ENCODE data around the gene ALCAM.

ALCAM gene

GRCh38 chr3:105355408-105356061, 11.2 kb upstream of the ALCAM start:
- H3K4me3 ChIP-seq (ENCODE audit: insufficient read depth, low read depth, low read length, poor library complexity, severe bottlenecking): no peak overlapping the region
- DNase-seq: no peak

GRCh38 chr3:105356396-105356795, 10.3 kb upstream of the ALCAM start:
- Histone ChIP-seq H3K27me3 (replicated peaks; ENCODE audit: control insufficient read depth, insufficient read depth, low read length, poor library complexity, severe bottlenecking) (peaks cover 5% of the 10 kb centered on the region), H3K4me3 (ENCODE audit: insufficient read depth, low read depth, low read length, poor library complexity, severe bottlenecking) (no peak overlapping the region), H3K4me1 (ENCODE audit: control insufficient read depth, insufficient read depth, low read length, poor library complexity, severe bottlenecking) (no peaks in the 10 kb centered on the region), H3K27ac (ENCODE audit: insufficient read depth, low read length, poor library complexity, severe bottlenecking) (no peak overlapping the region), H3K9me3 (ENCODE audit: control insufficient read depth, low read length) (no peaks in the 10 kb centered on the region), H3K36me3 (ENCODE audit: control insufficient read depth, insufficient read depth, low read length) (no peaks in the 10 kb centered on the region)
- no peak for DNase-seq

More at GRCh38 chr3:105355408-105356061, 11.2 kb upstream of the ALCAM start:
- peaks cover 5% of the 10 kb centered on the region for H3K27me3 ChIP-seq (replicated peaks; ENCODE audit: control insufficient read depth, insufficient read depth, low read length, poor library complexity, severe bottlenecking)
- H3K27ac ChIP-seq (ENCODE audit: insufficient read depth, low read length, poor library complexity, severe bottlenecking): no peak overlapping the region
- H3K4me1 ChIP-seq (ENCODE audit: control insufficient read depth, insufficient read depth, low read length, poor library complexity, severe bottlenecking): no peaks in the 10 kb centered on the region
- H3K36me3 ChIP-seq (ENCODE audit: control insufficient read depth, insufficient read depth, low read length): no peaks in the 10 kb centered on the region
- no peaks in the 10 kb centered on the region for H3K9me3 ChIP-seq (ENCODE audit: control insufficient read depth, low read length)

GRCh38 chr3:105356988-105357387, 9.7 kb upstream of the ALCAM start:
- Histone ChIP-seq H3K4me1 (ENCODE audit: control insufficient read depth, insufficient read depth, low read length, poor library complexity, severe bottlenecking) (no peaks in the 10 kb centered on the region), H3K27ac (ENCODE audit: insufficient read depth, low read length, poor library complexity, severe bottlenecking) (no peak overlapping the region), H3K36me3 (ENCODE audit: control insufficient read depth, insufficient read depth, low read length) (no peaks in the 10 kb centered on the region), H3K9me3 (ENCODE audit: control insufficient read depth, low read length) (no peaks in the 10 kb centered on the region), H3K4me3 (ENCODE audit: insufficient read depth, low read depth, low read length, poor library complexity, severe bottlenecking) (no peak overlapping the region), H3K27me3 (replicated peaks; ENCODE audit: control insufficient read depth, insufficient read depth, low read length, poor library complexity, severe bottlenecking) (peaks cover 5% of the 10 kb centered on the region)
- no peak for DNase-seq

GRCh38 chr3:105359098-105359762, 7.5 kb upstream of the ALCAM start:
- H3K9me3 ChIP-seq (ENCODE audit: control insufficient read depth, low read length): no peaks in the 10 kb centered on the region
- H3K4me1 ChIP-seq (ENCODE audit: control insufficient read depth, insufficient read depth, low read length, poor library complexity, severe bottlenecking): no peaks in the 10 kb centered on the region
- H3K4me3 ChIP-seq (ENCODE audit: insufficient read depth, low read depth, low read length, poor library complexity, severe bottlenecking): no peak overlapping the region
- no peaks in the 10 kb centered on the region for H3K36me3 ChIP-seq (ENCODE audit: control insufficient read depth, insufficient read depth, low read length)
- H3K27ac ChIP-seq (ENCODE audit: insufficient read depth, low read length, poor library complexity, severe bottlenecking): no peak overlapping the region
- H3K27me3 ChIP-seq (replicated peaks; ENCODE audit: control insufficient read depth, insufficient read depth, low read length, poor library complexity, severe bottlenecking): no peaks in the 10 kb centered on the region
- DNase-seq: no peak

GRCh38 chr3:105360003-105360402, 6.7 kb upstream of the ALCAM start:
- no peak for DNase-seq
- no peaks in the 10 kb centered on the region for H3K4me1 ChIP-seq (ENCODE audit: control insufficient read depth, insufficient read depth, low read length, poor library complexity, severe bottlenecking)
- no peaks in the 10 kb centered on the region for H3K9me3 ChIP-seq (ENCODE audit: control insufficient read depth, low read length)
- H3K4me3 ChIP-seq (ENCODE audit: insufficient read depth, low read depth, low read length, poor library complexity, severe bottlenecking): no peak overlapping the region
- no peaks in the 10 kb centered on the region for H3K36me3 ChIP-seq (ENCODE audit: control insufficient read depth, insufficient read depth, low read length)
- no peak overlapping the region for H3K27ac ChIP-seq (ENCODE audit: insufficient read depth, low read length, poor library complexity, severe bottlenecking)
- no peaks in the 10 kb centered on the region for H3K27me3 ChIP-seq (replicated peaks; ENCODE audit: control insufficient read depth, insufficient read depth, low read length, poor library complexity, severe bottlenecking)

- no peak overlapping the region for H3K27ac ChIP-seq (ENCODE audit: insufficient read depth, low read length, poor library complexity, severe bottlenecking)
- H3K9me3 ChIP-seq (ENCODE audit: control insufficient read depth, low read length): no peaks in the 10 kb centered on the region
- no peaks in the 10 kb centered on the region for H3K27me3 ChIP-seq (replicated peaks; ENCODE audit: control insufficient read depth, insufficient read depth, low read length, poor library complexity, severe bottlenecking)
- no peaks in the 10 kb centered on the region for H3K36me3 ChIP-seq (ENCODE audit: control insufficient read depth, insufficient read depth, low read length)
- H3K4me3 ChIP-seq (ENCODE audit: insufficient read depth, low read depth, low read length, poor library complexity, severe bottlenecking): no peak overlapping the region
- peaks cover 4% of the 10 kb centered on the region for H3K4me1 ChIP-seq (ENCODE audit: control insufficient read depth, insufficient read depth, low read length, poor library complexity, severe bottlenecking)
- no peak for DNase-seq
These were observed 4.6 kb upstream of the ALCAM start for GRCh38 chr3:105362021-105362665.

- DNase-seq: no peak
- H3K4me3 ChIP-seq (ENCODE audit: insufficient read depth, low read depth, low read length, poor library complexity, severe bottlenecking): no peak overlapping the region
- H3K27ac ChIP-seq (ENCODE audit: insufficient read depth, low read length, poor library complexity, severe bottlenecking): no peak overlapping the region
- peaks cover 10% of the 10 kb centered on the region for H3K4me1 ChIP-seq (ENCODE audit: control insufficient read depth, insufficient read depth, low read length, poor library complexity, severe bottlenecking)
- H3K27me3 ChIP-seq (replicated peaks; ENCODE audit: control insufficient read depth, insufficient read depth, low read length, poor library complexity, severe bottlenecking): no peaks in the 10 kb centered on the region
- H3K36me3 ChIP-seq (ENCODE audit: control insufficient read depth, insufficient read depth, low read length): no peaks in the 10 kb centered on the region
- H3K9me3 ChIP-seq (ENCODE audit: control insufficient read depth, low read length): no peaks in the 10 kb centered on the region
These were observed 2.6 kb upstream of the ALCAM start for GRCh38 chr3:105364128-105364527.

GRCh38 chr3:105365081-105365390, 1.7 kb upstream of the ALCAM start:
- H3K36me3 ChIP-seq (ENCODE audit: control insufficient read depth, insufficient read depth, low read length): no peaks in the 10 kb centered on the region
- H3K4me1 ChIP-seq (ENCODE audit: control insufficient read depth, insufficient read depth, low read length, poor library complexity, severe bottlenecking): peaks cover 10% of the 10 kb centered on the region
- H3K27ac ChIP-seq (ENCODE audit: insufficient read depth, low read length, poor library complexity, severe bottlenecking): no peak overlapping the region
- no peak overlapping the region for H3K4me3 ChIP-seq (ENCODE audit: insufficient read depth, low read depth, low read length, poor library complexity, severe bottlenecking)
- no peaks in the 10 kb centered on the region for H3K9me3 ChIP-seq (ENCODE audit: control insufficient read depth, low read length)
- DNase-seq: no peak
- H3K27me3 ChIP-seq (replicated peaks; ENCODE audit: control insufficient read depth, insufficient read depth, low read length, poor library complexity, severe bottlenecking): no peaks in the 10 kb centered on the region

GRCh38 chr3:105365391-105366325, 1.1 kb upstream of the ALCAM start:
- no peaks in the 10 kb centered on the region for H3K27me3 ChIP-seq (replicated peaks; ENCODE audit: control insufficient read depth, insufficient read depth, low read length, poor library complexity, severe bottlenecking)
- no peak overlapping the region for H3K27ac ChIP-seq (ENCODE audit: insufficient read depth, low read length, poor library complexity, severe bottlenecking)
- H3K4me3 ChIP-seq (ENCODE audit: insufficient read depth, low read depth, low read length, poor library complexity, severe bottlenecking): peak overlapping the region; percentile 80
- peaks cover 10% of the 10 kb centered on the region for H3K4me1 ChIP-seq (ENCODE audit: control insufficient read depth, insufficient read depth, low read length, poor library complexity, severe bottlenecking)
- H3K36me3 ChIP-seq (ENCODE audit: control insufficient read depth, insufficient read depth, low read length): no peaks in the 10 kb centered on the region
- no peak for DNase-seq
- no peaks in the 10 kb centered on the region for H3K9me3 ChIP-seq (ENCODE audit: control insufficient read depth, low read length)

Data from effector memory CD4-positive, alpha-beta T cell (primary cell).